ENCODE results near the gene PGAM2.

DNA sequence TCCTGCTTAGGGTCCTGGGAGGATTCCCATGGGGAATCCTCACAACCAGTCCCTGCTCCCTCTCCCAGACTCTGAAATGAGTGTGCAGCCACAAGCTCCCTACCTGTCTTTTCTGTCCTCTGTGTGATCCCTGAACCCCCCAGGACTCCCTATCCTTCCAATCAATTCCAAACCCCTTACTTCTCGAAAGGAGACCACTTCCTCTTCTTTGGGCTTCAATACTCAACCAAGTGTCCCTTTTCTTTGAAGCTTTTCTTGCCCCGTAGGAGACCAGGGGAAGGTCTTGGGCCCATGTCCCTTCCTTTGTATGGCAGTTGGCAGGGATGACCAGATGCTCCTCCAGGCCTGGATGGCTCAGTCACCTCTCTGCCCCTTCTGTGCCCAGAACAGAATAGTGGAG, 40.5 kb upstream of the PGAM2 start:
- TF ChIP-seq, protein P1, sequence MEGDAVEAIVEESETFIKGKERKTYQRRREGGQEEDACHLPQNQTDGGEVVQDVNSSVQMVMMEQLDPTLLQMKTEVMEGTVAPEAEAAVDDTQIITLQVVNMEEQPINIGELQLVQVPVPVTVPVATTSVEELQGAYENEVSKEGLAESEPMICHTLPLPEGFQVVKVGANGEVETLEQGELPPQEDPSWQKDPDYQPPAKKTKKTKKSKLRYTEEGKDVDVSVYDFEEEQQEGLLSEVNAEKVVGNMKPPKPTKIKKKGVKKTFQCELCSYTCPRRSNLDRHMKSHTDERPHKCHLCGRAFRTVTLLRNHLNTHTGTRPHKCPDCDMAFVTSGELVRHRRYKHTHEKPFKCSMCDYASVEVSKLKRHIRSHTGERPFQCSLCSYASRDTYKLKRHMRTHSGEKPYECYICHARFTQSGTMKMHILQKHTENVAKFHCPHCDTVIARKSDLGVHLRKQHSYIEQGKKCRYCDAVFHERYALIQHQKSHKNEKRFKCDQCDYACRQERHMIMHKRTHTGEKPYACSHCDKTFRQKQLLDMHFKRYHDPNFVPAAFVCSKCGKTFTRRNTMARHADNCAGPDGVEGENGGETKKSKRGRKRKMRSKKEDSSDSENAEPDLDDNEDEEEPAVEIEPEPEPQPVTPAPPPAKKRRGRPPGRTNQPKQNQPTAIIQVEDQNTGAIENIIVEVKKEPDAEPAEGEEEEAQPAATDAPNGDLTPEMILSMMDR (IDR thresholded peaks at IDR 0.05), result no peak
- TF ChIP-seq POLR2AphosphoS5 (IDR thresholded peaks at IDR 0.05) (no peak), POLR2A (IDR thresholded peaks at IDR 0.05) (no peak)

All from breast epithelium (tissue), 3 donors.